Stimulated activated CD8-positive, alpha-beta memory T cell treated with anti-CD3 and anti-CD28 coated beads, Interleukin-12 subunit alpha, Interleukin-12 subunit beta, amount 100 ng/mL, for 24 hours (primary cell): ENCODE data around the gene GRAP2.
"Not testable (repeated sequence)": the region's sequence is repeated elsewhere in the genome, so short reads cannot be mapped to it uniquely, and the experiment has no call there.

Experiments used
- DNase-seq: peaks from one replicate; pipeline ENCODE4 v3.0.0-alpha.2; 2020; ENCODE audit errors: extremely low read depth

GRAP2 gene

GRCh38 chr22:39900306-39901227, at the start of gene GRAP2:
Gene GRAP2, plus strand, starts transcription at chr22:39901084. Its CDS starts 46,023 bp downstream, at chr22:39947107.
- DNase-seq = no peak

DNA sequence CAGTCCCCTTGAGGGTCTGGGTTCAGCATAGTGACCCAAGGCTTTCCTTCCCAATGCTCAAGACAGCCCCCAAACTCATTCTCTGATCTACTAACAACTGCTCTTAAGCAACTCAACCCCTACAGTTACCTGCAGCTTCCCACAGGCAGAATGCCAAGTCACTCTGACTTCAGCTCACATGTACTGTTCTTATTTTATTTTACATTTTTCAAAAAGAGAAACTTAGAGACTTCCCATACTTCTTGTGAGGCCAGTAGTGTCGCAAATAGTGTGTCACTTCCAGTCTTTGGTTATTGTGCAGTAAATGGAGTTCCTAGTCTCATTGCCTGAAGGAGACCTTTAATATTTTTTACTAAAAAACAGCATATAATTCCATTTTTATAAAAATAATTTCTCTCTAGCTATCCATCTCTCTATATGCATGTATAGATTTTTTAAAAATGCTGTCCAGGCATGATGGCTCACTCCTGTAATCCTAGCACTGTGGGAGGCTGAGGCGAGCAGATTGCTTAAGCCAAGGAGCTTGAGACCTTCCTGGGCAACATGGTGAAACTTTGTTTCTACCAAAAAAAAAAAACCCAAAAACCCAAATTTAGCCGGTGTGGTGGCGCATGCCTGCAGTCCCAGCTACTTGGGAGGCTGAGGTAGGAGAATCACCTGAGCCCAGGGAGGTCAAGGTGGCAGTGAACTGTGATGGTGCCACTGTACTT, 49.1 kb upstream of the GRAP2 start:
- DNase-seq = no peak

- DNase-seq = no peak
Observed at GRCh38 chr22:39852799-39853198, 48.1 kb upstream of the GRAP2 start.

GRCh38 chr22:39856588-39856987, 44.3 kb upstream of the GRAP2 start:
- DNase-seq = no peak

GRCh38 chr22:39859903-39860588, 40.8 kb upstream of the GRAP2 start:
- DNase-seq = no peak

DNA sequence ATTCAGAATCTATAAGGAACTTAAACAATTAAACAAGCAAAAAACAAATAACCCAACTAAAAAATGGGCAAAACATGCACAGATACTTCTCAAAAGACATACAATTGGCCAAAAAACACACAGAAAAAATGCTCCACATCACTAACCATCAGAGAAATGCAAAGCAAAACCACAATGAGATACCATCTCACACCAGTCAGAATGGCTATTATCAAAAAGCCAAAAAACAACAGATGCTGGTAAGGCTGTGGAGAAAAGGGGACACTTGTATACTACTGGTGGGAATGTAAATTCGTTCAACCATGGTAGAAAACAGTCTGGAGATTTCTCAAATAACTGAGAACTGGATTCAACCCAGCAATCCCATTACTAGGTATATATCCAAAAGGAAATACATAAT, 32.1 kb upstream of the GRAP2 start:
- no peak for DNase-seq

- not testable (repeated sequence) for DNase-seq
Observed at GRCh38 chr22:39869797-39870196, 31.1 kb upstream of the GRAP2 start.

- no peak for DNase-seq
Observed at GRCh38 chr22:39871008-39871798, 29.7 kb upstream of the GRAP2 start.

- no peak for DNase-seq
Observed at GRCh38 chr22:39872548-39872947, 28.3 kb upstream of the GRAP2 start.

- DNase-seq = no peak
Observed at GRCh38 chr22:39873965-39874364, 26.9 kb upstream of the GRAP2 start.

DNA sequence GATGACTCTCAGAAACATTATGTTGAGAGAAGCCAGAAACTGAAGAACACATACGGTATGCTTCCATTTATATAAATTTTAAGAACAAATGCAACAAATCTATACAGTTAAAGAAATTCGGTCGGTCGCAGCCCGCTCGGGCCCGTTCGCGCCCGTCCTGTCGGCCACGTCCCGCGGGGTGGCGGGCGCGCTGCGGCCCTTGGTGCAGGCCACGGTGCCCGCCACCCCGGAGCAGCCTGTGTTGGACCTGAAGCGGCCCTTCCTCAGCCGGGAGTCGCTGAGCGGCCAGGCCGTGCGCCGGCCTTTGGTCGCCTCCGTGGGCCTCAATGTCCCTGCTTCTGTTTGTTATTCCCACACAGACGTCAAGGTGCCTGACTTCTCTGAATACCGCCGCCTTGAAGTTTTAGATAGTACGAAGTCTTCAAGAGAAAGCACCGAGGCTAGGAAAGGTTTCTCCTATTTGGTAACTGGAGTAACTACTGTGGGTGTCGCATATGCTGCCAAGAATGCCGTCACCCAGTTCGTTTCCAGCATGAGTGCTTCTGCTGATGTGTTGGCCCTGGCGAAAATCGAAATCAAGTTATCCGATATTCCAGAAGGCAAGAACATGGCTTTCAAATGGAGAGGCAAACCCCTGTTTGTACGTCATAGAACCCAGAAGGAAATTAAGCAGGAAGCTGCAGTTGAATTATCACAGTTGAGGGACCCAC, 25.6 kb upstream of the GRAP2 start:
- not testable (repeated sequence) for DNase-seq

DNA sequence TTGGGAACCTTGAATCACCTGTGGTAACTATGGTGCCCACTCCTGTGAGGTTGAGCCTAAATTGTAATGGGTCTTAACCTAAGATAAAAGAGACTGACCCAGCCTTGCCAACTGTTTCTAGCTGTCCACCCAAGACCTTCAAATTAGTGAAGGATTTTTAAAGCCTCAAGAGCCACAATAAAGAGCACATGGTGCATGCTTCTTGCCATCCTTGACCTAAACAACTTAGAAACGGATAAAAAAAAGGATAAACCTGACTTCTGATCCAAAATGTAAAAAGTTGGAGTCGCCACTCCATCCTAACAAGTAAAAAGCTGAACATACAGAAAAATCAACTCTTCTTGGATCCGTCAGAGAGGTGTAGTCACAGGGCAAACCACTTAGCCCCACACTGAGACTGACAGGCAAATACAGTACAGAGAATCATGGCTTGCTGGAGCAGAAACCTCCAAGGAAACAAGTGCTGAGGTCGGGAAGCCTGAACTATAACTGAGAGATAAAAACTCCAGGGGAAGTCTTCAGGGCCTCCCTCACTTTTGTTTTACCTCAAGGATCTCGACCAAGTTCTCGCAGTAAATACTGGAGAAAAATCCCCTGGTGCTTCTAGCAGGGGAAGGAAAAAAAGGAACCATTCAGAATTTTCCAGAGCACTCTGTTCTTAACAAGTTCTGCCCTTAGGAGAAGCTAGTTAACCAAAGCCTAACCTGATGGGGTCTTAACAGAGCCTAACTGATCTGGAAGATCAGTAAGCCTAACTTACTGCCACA, 23.6 kb upstream of the GRAP2 start:
- no peak for DNase-seq

GRCh38 chr22:39880722-39881121, 20.2 kb upstream of the GRAP2 start:
- DNase-seq = no peak

- DNase-seq = no peak
Observed at GRCh38 chr22:39883057-39883456, 17.8 kb upstream of the GRAP2 start.

DNA sequence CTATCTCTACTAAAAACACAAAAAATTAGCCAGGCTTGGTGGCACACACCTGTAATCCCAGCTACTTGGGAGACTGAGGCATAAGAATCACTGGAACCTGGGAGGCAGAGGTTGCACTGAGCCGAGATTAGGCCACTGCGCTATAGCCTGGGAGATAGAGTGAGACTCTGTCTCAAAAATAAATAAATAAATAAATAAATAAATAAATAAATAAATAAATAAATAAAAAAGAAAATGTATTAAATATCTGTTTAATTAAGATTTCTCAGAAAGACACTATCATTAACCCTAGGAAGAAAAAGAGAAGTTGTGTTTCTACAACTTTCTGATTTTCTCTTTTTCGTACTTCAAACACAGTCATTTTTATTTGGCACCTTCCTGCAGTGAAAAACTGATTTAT, 11.0 kb upstream of the GRAP2 start:
- not testable (repeated sequence) for DNase-seq

DNA sequence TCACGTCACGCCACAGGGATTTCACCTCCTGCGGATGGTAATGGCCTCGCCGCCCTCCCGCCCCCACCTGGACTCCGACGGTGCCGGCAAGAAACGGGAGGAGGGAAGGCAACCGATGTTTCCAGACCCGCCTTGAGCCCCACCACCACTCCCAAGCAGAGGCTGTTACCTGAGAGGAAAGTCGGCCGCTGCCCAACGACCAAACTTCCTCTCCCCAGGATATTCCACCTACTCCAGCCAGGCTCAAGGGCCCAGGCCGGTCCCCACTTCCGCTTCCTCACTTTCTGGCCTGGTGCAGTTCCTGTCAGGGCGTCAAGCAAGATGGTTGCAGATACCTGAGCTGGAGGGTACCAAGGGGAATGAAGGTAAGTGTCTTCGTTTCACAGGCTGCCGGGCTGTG, 7.4 kb upstream of the GRAP2 start, which contains the start of gene ENTHD1:
Gene ENTHD1, minus strand, starts transcription at position 235 of the 400 bp plus-strand sequence. CDS start 6,012 bp downstream, outside the sequence.
- DNase-seq = no peak

DNA sequence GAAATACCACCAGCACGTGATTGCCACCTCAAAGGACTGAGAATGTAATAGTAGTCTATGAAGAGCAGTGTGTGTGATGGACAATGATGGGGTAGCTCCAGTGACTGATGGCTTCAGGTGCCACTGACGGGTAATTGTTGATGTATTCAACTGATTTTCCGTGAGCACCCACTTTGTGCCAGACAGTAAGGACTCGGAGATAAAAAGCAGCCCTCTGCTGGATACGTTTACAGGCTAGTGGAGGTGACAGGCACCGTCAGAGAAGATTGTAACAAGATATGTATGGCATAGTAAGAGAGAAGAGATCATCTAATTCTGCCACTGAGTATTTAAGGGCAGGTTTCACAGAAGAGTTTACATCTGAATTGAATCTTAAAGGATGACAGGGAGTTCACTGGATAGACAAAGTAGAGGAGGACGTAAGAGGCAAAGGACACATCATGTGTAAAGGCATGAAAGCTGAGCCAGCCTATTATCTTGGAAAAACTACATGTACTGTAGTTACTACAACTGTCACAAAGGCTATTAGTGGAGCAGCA, 6.3 kb upstream of the GRAP2 start:
- DNase-seq = no peak

DNA sequence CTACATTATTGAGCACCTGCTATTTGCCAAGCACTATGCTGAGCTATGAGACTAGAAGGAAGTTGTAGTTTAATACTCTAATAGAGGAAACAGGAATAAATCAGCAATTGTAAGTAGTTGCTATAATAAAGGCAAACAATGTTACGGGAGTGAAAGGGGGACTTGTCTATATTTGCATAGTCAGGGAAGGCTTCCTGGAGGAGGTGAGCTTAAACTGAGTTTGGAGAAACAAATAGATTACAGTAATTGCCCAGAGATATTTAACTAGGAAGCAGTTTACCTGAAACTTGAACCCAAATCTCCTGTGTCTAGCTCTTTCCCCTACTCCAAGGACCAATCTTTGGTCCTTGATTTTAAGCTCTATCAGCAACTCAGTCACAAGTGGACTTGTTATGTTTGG, 5.2 kb upstream of the GRAP2 start:
- DNase-seq = no peak

- DNase-seq = no peak
Observed at GRCh38 chr22:39896313-39896996, 4.4 kb upstream of the GRAP2 start.
